Endothelial cell of umbilical vein (primary cell): ENCODE data around the gene CHRNB1. TPM values are rescaled to one million over a fixed set of nuclear protein-coding genes. Genes with fewer than 3 reads are reported as not detected.

Experiments used
- BruUV-seq: library from RNA; stranded (reverse); fragments of 400-500 nt; replicated peaks from 2 replicates; lab custom pipeline; 2021; lab: Mats Ljungman, UMichigan
- CTCF ChIA-PET: fragments of 300-600, 350-600 bp; sonication (Branson Sonifier 250); formaldehyde crosslinking; loops from one replicate; lab custom pipeline; 2021; ENCODE audit warnings: antibody characterized with exemption, inconsistent platforms; lab: Charles Lee
- POLR2A ChIA-PET: fragments of 300-600, 350-600 bp; sonication (Branson Sonifier 250); formaldehyde crosslinking; loops from one replicate; lab custom pipeline; 2021; ENCODE audit warnings: antibody characterized with exemption, inconsistent platforms; lab: Charles Lee
- DNase-seq: peaks from one replicate; pipeline ENCODE4 v3.0.0-alpha.2; 2011; ENCODE audit warnings: low read depth, low spot score
- FAIRE-seq: peaks from 2 replicates; lab custom pipeline; 2011; peaks lifted over from hg19 to GRCh38; lab: Jason Lieb, UNC
- H2AFZ ChIP-seq: 2 replicates; pipeline ENCODE4 v1.6.0; 2012; ENCODE audit warnings: low read depth, low read length, control low read depth, inconsistent platforms
- H3K27ac ChIP-seq: 2 replicates; pipeline ENCODE4 v1.5.1; 2011; ENCODE audit warnings: low read depth, mild to moderate bottlenecking, control low read depth, low read length, moderate library complexity; ENCODE audit not compliant: insufficient read depth
- H3K27me3 ChIP-seq, 2 experiments: 2 replicates each; pipeline versions ENCODE4 v1.6.0 to v1.6.1; 2011; ENCODE audit warnings: low read length in 2 of 2, mixed read lengths in 1 of 2; ENCODE audit not compliant: control insufficient read depth in 2 of 2, insufficient read depth in 2 of 2
- H3K36me3 ChIP-seq, 2 experiments: 2 replicates in 1 of 2; 3 replicates in 1 of 2; pipeline ENCODE4 v1.5.1; 2011; ENCODE audit warnings: low read length in 2 of 2, mild to moderate bottlenecking in 1 of 2, moderate library complexity in 1 of 2; ENCODE audit not compliant: control insufficient read depth in 2 of 2, insufficient read depth in 2 of 2; ENCODE audit errors: extremely low read depth in 1 of 2
- H3K4me1 ChIP-seq: 3 replicates; pipeline ENCODE4 v1.5.1; 2011; ENCODE audit warnings: mild to moderate bottlenecking, low read length; ENCODE audit not compliant: control insufficient read depth, insufficient read depth; ENCODE audit errors: extremely low read depth
- H3K4me2 ChIP-seq: 2 replicates; pipeline ENCODE4 v1.6.1; 2011; ENCODE audit warnings: low read length, control low read depth, mixed read lengths; ENCODE audit not compliant: insufficient read depth
- H3K4me3 ChIP-seq, 3 experiments: fragments of 200-600 bp in 1 of 3; sonication (generic), shearing (Covaris generic) in 1 of 3; replicated peaks in 1 of 3; 2 replicates each; pipeline ENCODE4 v1.5.1; 2011 to 2016; ENCODE audit warnings: control low read depth in 3 of 3, low read length in 3 of 3, mild to moderate bottlenecking in 2 of 3, inconsistent platforms in 1 of 3, low read depth in 1 of 3, moderate library complexity in 1 of 3; ENCODE audit not compliant: insufficient read depth in 1 of 3
- H3K79me2 ChIP-seq: 2 replicates; pipeline ENCODE4 v1.6.0; 2012; ENCODE audit warnings: low read length, inconsistent platforms; ENCODE audit not compliant: control insufficient read depth, insufficient read depth
- H3K9ac ChIP-seq: replicated peaks from 2 replicates; pipeline ENCODE3; 2011; ENCODE audit warnings: low read length, control low read depth; ENCODE audit not compliant: insufficient read depth; ENCODE audit errors: extremely low read depth
- H3K9me1 ChIP-seq: replicated peaks from 3 replicates; pipeline ENCODE4 v1.6.0; 2011; ENCODE audit warnings: mild to moderate bottlenecking, low read length; ENCODE audit not compliant: control insufficient read depth, insufficient read depth; ENCODE audit errors: extremely low read depth
- H3K9me3 ChIP-seq: replicated peaks from 2 replicates; pipeline ENCODE4 v1.5.1; 2012; ENCODE audit warnings: low read length, inconsistent platforms; ENCODE audit not compliant: control insufficient read depth, insufficient read depth
- H4K20me1 ChIP-seq: replicated peaks from 2 replicates; pipeline ENCODE3; 2011; ENCODE audit warnings: mild to moderate bottlenecking, low read length; ENCODE audit not compliant: control insufficient read depth, insufficient read depth; ENCODE audit errors: extremely low read depth
- EZH2 ChIP-seq: IDR thresholded peaks from 2 replicates; pipeline ENCODE4 v1.6.1; 2012; ENCODE audit warnings: borderline replicate concordance, low read depth, mild to moderate bottlenecking, moderate library complexity, low read length, inconsistent platforms; ENCODE audit not compliant: severe bottlenecking
- FOS ChIP-seq: IDR thresholded peaks from 2 replicates; pipeline ENCODE4 v1.6.1; 2011; ENCODE audit warnings: mild to moderate bottlenecking, low read length, moderate library complexity, borderline replicate concordance; ENCODE audit not compliant: insufficient read depth
- GATA2 ChIP-seq: IDR thresholded peaks from 2 replicates; pipeline ENCODE4 v1.7.0; 2011; ENCODE audit warnings: low read depth, mild to moderate bottlenecking, moderate library complexity, mixed read lengths, low read length; ENCODE audit not compliant: insufficient read length, insufficient read depth
- JUN ChIP-seq: IDR thresholded peaks from 2 replicates; pipeline ENCODE4 v1.6.1; 2011; ENCODE audit warnings: borderline replicate concordance, low read depth; ENCODE audit not compliant: insufficient read length, insufficient read depth
- MYC ChIP-seq: IDR thresholded peaks from one replicate; pipeline ENCODE4 v1.6.1; 2011; ENCODE audit warnings: mild to moderate bottlenecking, low read depth, low read length
- POLR2A ChIP-seq: IDR thresholded peaks from 2 replicates; pipeline ENCODE4 v1.6.1; 2012; ENCODE audit warnings: low read depth, mild to moderate bottlenecking, control low read depth, low read length
- POLR2AphosphoS5 ChIP-seq: IDR thresholded peaks from 2 replicates; pipeline ENCODE4 v1.6.1; 2012; ENCODE audit warnings: low read depth, mild to moderate bottlenecking, control low read depth, low read length, moderate library complexity; ENCODE audit not compliant: insufficient read depth
- dilution Hi-C: fragments of 300-500 bp; cut with MboI; formaldehyde crosslinking; loops from one replicate; pipeline ENCODE4 v1.15.0; 2019; ENCODE audit warnings: low sequenced_read_pairs; ENCODE audit not compliant: extremely low pct_ligation_motif_present
- intact Hi-C: fragments of 100-400 bp; cut with micrococcal nuclease; formaldehyde crosslinking; loops from one replicate; pipeline ENCODE4 v1.10.0; 2022
- polyA plus RNA-seq, 4 experiments: library from polyadenylated mRNA; depleted of rRNA in 3 of 4; stranded (reverse) in 3 of 4; unstranded in 1 of 4; fragments of >200 nt; gene quantifications; 2 replicates each; pipeline versions ENCODE4 v1.2.1 to v1.2.3, GENCODE V29; 2011 to 2012; ENCODE audit warnings: missing spikeins in 1 of 4
- total RNA-seq: library from RNA; stranded (reverse); gene quantifications from 2 replicates; pipeline ENCODE4 v1.2.3, GENCODE V29; 2021
- TF ChIP-seq, protein P1 (sequence below): IDR thresholded peaks from 2 replicates; pipeline ENCODE4 v1.6.1; 2011; ENCODE audit not compliant: insufficient read depth, insufficient read length
- TF ChIP-seq, protein P2 (sequence below), 2 donors: IDR thresholded peaks; 1 replicate in 1 of 2; 2 replicates in 1 of 2; pipeline ENCODE4 v1.5.1; 2011; ENCODE audit warnings: low read length in 2 of 2, mild to moderate bottlenecking in 2 of 2, moderate library complexity in 2 of 2, control low read depth in 1 of 2, inconsistent platforms in 1 of 2, low read depth in 1 of 2; ENCODE audit not compliant: insufficient read depth in 1 of 2; ENCODE audit errors: extremely low read depth in 1 of 2

Gene CHRNB1
- total and polyA plus RNA-seq, 2 donors (not counting 3 experiments of a cell fraction or from before 2014, with no cell fraction given), result 5.6 to 9.3 TPM

DNA sequence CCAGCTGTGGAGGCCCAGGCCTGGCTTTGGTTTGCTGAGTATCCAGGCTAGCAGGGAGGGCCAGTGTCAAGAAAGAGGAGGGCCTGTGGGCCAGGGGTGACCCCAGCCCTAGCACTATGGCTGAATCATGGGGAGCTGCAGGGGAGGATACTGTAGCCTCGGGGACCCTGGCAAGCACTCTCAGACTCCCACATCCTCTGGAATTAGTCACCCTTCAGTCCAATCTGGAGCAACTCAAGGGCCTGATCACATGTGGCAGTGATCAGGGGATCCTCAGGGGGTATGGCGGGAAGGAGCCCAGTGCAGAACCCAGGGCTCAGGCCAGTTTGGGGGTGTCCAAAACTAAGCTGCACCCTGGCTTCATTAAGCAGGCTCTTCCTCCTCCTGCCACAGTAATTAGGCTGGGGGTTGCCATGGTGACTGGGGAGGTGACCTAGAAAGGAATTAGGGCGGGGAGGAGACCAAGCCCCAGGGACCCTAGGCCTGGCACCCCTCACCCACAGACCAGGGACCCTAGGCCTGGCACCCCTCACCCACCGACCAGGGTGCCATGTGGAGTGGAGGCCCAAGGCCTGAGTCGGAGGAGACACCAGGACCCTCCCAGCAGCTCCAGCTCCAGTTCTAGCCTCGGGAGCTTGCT lies 31.4 kb upstream of the CHRNB1 start:
- CTCF ChIA-PET, result no interaction called here
- Histone ChIP-seq H2AFZ (no peak overlapping the region), H4K20me1 (no peaks in the 10 kb centered on the region), H3K4me3 (no peak overlapping the region), H3K27ac (no peak overlapping the region), H3K4me2 (no peak overlapping the region), H3K4me1 (no peaks in the 10 kb centered on the region), H3K9ac (no peak overlapping the region), H3K79me2 (no peaks in the 10 kb centered on the region), H3K9me1 (no peaks in the 10 kb centered on the region), H3K9me3 (no peaks in the 10 kb centered on the region), H3K27me3 (no peaks in the 10 kb centered on the region), H3K36me3 (peaks cover 0 to 17% of the 10 kb centered on the region in 2 experiments)
- POLR2A ChIA-PET, result interaction anchor here (0.5 kb wide), 1 partner anchor 196 kb away, joined by 6 read pairs; no protein-coding TSS in a partner anchor
- TF ChIP-seq POLR2A (no peak), GATA2 (no peak), FOS (no peak), POLR2AphosphoS5 (no peak), EZH2 (no peak), JUN (no peak), MYC (no peak)
- TF ChIP-seq, protein P1, sequence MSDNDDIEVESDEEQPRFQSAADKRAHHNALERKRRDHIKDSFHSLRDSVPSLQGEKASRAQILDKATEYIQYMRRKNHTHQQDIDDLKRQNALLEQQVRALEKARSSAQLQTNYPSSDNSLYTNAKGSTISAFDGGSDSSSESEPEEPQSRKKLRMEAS, result no peak
- TF ChIP-seq, protein P2, sequence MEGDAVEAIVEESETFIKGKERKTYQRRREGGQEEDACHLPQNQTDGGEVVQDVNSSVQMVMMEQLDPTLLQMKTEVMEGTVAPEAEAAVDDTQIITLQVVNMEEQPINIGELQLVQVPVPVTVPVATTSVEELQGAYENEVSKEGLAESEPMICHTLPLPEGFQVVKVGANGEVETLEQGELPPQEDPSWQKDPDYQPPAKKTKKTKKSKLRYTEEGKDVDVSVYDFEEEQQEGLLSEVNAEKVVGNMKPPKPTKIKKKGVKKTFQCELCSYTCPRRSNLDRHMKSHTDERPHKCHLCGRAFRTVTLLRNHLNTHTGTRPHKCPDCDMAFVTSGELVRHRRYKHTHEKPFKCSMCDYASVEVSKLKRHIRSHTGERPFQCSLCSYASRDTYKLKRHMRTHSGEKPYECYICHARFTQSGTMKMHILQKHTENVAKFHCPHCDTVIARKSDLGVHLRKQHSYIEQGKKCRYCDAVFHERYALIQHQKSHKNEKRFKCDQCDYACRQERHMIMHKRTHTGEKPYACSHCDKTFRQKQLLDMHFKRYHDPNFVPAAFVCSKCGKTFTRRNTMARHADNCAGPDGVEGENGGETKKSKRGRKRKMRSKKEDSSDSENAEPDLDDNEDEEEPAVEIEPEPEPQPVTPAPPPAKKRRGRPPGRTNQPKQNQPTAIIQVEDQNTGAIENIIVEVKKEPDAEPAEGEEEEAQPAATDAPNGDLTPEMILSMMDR (IDR thresholded peaks at IDR 0.05; ENCODE audit: extremely low read depth in 1 of 2, insufficient read depth in 1 of 2, low read depth in 1 of 2, low read length in 2 of 2), result no peak
- FAIRE-seq (no peak), DNase-seq (no peak)
- dilution Hi-C loops (no loop called here), intact Hi-C loops (no loop called here)
- no TSS peak for BruUV-seq
